HuH-7.5 (cell line): ENCODE results near the gene EPB42.

Experiments
- DNase-seq: peaks from one replicate; pipeline ENCODE4 v3.0.0; 2011; ENCODE audit warnings: low spot score

Gene EPB42

DNA sequence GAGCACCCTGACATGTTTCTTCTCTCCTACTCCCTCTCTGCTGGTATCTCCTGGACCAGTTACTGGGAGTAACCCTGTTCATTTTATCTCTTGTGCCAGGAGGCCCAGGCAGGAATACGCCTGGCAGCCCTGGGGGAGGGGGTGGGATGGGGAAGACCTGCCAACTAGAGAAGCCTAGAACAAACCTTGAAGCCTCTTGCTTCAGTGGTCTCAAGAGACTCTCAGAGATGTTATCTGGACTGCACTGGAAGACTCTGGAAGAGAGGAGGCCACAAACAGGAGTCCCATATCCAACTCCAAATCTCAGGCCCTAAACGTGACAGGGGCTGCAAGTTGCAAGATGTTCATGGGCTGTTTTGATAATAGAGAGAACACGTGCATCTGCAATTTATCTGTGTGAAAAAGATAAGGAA, at the start of gene EPB42:
Gene EPB42 (minus strand): TSS at position 28 of the 413 bp plus-strand sequence. CDS start 193 bp downstream, outside the sequence.
- DNase-seq = no peak

DNA sequence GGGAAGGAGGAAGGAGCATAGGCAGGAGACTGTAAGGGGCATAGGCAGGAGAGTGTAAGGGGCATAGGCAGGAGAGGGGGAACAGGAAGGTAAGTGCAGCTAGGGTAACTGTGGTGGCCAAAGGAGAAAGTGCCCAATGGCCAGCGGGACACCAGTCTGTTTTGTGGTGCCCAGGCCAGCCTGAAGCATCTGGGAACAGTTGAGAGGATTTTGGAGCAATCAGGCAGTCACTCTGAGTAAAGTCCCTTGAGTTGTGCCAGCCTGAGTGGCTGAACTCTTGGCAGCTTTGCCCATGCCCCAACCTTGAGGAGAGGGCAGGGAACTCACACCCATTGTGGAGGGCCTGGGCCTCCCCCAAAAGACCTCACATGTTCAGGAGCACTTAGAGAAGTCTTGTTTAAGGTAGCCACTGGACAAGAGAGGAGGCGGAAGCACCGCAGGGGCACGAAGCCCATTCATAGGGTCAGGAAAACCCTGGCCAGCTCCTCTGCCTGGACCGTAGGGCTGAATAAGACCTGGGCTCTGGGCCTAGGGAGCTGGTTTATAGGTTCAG, 49.4 kb upstream of the EPB42 start:
- DNase-seq = no peak

DNA sequence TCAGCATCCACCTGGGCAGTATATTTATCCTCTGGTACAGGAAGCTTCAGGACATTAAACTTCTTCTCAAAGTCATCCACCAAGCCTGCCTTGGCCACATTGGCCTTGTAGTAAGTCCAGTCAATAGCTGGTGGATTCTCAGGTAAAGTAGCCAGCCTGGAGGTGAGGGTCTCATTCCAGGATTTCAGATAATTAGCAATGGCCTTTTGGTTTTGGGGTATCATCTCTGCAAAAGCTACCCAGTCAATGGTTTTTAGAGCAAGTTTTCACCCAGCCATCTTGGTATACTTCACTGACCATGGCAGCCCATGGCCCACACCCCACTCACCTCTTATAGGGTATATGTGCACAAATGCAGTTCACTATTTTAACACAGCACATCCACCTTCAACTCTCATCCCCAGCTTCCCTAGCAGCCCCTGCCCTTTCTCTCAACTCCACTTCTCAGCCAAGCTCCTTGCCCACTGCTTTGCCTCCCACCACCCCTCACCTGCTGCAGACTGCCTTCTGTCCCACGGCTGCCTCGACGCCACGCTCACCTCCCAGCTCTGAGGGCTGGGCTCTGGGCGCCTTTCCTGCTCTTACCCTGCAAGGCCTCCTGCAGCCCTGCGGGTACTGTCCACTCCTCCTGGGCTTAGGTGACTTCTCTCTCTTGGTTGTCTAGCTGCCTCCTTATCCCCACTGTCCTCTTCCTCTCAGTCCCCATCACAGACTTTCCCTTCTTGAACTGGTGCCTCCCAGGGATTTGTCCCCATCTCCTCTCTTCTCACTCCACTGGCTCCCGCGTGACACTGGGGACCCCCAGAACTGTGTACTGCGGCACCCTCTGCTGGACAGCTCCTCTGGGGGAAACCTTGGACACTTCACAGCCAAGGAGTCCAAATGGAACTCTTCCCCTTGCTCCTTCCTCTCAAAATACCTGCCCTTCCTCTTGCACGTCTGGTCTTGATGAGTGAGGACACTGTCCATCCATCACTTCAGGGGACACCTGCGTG, 47.6 kb upstream of the EPB42 start:
- no peak for DNase-seq

DNA sequence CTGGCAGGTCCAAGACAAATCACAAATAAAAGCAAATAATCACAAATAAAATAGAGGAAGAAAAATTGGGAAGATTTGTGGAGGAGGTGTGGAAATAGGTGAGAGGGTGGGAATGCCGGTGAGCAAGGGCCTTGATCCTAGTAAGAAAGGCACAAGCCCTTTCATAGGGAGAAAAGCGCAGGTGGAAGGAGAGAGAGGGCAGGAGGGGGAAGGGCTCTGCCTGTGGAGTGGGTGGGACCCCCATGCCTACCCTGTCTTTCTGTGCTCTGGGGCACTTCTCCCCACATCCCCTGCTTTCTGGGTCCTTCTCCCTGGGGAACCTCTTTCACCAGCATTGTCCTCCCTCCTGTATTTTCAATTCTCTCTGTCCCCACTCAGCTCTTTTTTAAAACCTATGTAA, 46.6 kb upstream of the EPB42 start:
- no peak for DNase-seq

DNA sequence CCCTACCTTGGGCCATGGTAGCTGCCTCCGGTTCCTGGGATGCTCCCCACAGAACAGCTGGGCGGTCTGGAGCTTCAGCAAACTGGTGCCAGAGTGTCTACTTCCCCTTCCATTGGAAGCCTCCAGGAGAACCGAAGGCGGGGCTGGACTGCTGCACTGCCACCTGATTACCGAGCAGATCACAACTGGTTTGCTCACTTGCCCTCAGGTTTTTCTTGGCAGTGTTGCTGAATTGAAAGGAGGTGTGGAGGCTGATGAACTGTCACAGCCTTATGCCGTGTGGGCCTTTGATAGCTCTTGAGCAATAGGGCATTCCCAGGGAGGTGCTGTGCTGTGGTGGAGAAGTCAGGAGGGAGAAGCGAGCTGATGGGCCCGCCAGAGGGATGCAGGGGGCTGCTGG, 46.0 kb upstream of the EPB42 start, which contains the start of gene TGM5:
Gene TGM5 (minus strand): TSS at position 95 of the 400 bp plus-strand sequence. CDS start 79 bp downstream, at position 16.
- DNase-seq = no peak

DNA sequence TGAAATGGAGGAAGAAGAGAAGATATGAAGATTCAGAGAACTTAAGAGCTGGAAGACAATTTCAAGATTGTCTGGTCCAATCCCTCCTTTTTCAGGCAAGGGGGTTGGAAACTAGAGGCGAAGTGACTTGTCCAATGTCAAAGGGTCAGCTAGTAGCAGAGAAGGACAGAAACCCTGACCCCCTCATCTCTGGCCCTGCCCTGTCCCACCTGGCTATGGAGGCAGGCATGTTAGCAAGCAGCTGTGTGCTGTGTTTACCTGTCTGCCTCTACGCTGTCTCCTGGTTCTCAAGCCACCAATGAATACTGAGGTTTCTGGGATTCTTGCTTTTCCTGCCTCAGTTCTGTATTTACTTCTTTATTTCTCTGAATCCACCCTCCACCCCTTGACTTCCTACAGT, 45.6 kb upstream of the EPB42 start:
- no peak for DNase-seq

DNA sequence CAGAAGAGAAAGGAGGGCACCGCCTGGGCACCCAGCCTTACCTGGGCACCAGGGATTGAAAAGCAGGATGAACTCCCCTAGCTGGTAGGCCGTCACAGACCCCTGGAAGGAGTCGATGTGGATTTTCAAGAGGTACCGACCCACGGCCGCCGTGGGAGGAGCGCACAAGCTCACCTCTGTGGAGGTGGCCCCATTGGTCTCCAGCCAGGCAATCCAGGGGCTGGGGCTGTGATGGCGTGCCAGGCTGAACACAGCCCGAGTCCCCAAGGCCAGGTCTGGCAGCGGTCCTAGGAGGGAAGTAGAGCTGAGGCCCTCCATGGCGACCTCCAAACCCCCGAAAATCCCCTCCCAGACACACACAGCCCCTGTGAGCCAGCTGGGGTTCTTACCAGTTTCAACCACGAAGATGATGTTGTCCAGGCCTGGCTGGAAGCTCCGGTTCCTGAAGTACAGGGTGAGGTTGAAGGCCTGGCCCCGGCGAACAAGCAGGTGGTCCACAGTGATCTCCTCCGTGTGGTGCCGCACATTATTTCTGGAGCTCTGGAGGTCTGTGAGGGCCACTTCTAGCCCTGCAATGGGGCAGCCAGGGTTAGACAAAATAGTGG, 39.3 kb upstream of the EPB42 start:
- DNase-seq = no peak

DNA sequence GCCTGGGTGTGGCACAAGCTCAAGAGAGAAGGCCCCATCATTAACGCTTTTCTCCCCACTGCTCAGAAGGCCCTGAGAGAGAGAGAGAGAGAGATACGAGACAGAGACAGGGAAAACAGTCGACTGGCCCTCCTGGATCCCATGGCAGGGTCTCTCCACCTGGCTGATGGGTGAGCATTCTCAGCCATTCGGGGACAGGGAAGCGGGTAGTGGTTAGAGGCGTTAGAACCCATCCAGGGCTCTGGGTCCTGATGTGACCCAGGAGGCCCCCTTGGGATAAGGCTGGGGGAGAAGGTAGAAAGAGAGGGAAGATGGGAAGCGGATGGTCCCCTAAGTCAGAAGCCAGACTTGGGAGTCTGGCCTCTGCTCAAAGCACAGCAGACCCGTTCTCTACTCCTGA, 38.0 kb upstream of the EPB42 start:
- DNase-seq = no peak

DNA sequence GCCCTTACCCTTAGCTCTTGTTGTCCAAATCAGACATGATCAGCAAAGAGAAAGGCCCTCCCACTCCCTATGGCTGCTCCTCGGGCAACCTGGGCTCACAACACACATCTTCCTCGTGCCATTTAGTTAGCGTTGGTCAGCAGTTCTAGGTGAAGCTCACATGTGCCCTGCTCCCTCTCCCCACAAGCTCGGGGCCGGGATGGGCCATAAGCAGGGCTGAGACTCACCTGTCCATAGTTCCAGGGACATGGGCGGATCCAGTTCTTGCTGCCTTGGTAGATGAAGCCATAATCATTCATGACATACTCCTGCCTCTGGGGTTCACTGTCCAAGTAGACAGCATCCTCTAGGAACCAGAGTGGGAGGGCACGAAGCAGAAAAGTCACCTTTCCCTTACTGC, 35.5 kb upstream of the EPB42 start:
- DNase-seq = no peak

DNA sequence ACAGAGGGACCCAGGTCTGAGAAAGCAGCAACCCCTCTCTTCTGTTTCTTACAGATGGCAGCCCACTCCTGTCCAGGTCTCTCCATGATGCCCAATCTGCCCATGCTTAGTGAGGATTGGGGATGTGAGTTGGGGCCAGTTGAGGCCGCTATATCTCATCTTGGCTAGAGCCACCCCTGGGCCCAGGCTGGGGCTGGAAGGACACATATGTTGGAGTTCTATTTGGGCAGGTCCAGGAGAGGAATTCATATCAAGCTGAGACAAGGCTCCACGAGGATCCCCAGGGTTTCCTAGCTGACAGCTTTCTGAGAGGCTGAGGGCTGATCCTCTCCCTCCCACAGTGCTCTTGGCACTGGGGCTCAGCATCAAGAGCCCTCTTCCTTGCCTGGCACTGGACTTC, 34.6 kb upstream of the EPB42 start:
- no peak for DNase-seq

DNA sequence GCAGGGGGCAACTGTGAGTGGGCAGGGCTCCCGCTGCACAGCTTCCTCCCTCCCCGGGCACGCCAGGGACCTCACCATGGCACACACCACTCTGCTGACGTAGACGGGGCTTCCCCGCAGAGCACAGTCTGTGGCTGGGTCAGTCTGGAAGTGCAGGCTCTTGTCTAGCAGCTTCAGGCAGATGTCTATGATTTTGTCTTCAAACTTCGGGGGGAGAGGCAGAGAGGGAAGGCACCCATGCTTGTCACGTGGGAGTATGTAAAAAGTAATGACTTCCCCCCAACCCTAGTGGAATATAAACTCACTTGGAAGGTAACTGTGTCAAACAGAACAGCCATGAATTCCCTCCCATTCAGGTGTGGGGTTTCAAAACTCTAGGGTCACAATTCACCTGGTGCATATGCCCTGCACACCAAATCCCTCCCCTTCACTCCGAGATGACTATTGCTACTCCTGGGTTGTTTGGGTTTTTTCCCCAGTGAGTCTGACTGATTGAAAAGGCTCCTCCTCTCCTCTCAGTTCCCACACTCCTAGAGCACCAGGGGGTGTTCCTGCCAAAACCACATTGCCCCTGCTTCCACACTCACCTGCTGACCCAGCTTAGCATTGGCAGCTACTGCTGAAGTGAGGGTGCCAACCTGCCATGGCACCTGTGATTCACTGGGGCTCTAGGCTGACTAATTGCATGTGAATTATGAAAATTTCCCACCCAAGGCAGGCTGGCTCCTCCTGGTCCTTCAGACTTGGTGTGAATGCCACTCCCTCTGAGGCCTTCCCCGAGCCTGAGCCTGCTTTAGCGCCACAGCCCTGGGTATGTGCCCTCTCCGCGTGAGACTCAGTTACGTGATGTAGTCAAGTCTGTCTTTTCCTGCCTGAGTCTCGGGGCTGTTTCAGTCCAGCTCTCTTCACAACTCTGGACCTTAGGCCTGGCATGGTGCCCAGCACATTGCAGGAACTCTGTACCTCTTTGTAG, 32.9 kb upstream of the EPB42 start:
- no peak for DNase-seq

DNA sequence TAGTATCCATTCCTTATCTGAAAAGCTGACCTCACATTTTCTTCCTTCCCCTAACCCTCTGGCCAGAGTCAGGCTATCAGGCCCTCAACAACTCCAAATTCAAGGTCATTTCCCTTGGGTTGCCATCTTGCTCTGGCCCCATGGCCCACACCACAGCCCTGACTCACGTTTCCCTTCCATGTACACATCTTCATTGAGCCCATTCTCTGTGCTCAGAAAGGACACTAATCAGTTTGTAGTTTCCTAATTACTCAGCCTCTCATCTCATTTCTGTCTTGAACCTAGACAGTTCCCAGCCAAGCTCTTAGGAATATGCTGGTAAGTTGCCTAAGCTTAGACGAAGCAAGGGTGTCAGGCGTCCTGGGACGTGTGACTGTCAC, 31.0 kb upstream of the EPB42 start:
- no peak for DNase-seq

DNA sequence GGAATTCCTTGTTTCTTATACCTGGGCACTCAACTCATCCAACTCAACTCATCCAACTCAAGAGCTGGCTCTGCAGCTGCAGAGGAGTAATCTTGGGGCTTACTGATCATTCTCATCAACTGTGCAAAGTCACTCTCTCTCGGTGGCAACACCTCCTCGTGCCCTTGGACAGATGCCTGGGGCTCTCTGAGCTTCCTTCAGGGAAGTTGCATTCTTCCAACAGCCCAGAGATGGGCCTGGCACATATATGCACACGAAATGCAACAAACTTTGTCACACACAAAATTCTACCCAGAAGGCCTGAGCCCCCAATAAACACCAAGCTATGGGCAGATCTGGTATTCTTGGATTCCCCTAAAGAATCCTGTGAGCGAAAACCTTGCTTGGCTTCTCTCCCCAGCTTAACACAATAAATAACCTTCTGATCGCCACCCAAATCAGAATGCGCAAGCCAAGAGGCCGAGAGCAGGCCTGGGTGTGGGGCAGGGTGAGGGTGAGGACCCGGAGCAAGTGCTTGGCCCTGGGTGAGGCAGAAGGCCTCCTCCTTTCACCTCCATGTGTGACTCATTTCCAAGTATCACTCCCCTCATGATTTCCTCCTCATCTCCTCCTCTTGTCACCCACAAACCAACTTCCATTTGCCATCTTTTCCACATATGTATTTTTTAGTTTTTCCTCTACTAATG, 30.5 kb upstream of the EPB42 start:
- DNase-seq = no peak

DNA sequence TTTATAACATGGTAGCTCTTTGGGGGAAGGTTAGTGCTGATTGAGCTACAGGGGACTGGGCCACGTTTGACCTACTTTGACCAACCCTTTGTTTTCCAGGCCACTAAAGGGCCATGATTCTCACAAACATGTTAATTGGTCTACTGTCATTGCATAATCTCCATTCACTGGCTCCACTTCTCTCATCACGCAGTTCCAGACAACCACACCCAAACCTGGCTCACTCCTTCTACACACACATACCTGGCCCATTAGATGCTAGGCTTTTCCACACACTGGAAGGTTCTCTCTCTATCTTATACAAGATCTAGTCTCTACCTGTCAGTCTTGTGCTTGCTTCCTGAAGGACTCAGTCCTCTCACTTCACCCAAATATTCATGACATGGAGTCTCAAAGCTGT, 30.0 kb upstream of the EPB42 start:
- no peak for DNase-seq

DNA sequence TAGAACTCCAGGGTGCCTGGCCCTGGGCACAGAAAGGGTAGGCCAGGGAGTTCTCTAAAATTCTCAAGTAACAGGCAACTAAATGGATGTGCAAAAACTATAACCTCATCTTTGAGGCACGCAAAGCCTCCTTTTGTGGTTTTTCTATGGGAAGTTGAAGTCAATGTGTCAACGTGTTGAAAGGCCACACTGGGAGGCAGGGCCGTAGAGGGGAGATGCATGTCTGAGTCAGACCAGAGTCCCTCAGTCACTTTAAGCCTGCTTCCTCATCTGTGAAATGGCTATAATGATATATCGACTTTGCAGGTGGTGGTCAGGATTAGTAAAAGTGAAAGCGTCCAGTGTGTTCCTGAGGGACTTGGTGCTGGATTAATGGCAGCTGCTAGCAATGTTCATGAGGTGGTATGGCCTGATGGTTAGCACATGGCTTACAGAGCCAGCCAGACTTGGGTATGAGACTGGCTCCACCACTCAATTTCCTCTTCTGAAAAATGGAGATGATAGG, 28.9 kb upstream of the EPB42 start:
- DNase-seq = no peak

DNA sequence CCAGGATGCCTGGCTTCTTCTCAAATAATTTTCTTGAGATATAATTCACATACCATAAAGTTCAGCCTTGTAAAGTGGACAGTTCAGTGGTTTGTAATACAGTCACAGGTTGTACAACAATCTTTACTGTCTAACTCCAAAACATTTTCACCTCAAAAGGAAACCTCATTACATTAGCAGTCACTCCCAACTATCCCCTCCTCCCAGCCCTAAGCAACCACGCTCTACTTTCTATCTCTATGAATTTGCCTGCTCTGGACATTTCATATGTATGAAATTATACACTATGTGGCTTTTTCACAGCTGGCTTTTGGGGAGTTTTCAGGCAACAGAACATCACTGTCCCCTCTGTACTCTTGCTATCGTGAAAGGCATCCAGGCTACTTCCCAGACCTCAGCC, 28.4 kb upstream of the EPB42 start:
- DNase-seq = no peak

DNA sequence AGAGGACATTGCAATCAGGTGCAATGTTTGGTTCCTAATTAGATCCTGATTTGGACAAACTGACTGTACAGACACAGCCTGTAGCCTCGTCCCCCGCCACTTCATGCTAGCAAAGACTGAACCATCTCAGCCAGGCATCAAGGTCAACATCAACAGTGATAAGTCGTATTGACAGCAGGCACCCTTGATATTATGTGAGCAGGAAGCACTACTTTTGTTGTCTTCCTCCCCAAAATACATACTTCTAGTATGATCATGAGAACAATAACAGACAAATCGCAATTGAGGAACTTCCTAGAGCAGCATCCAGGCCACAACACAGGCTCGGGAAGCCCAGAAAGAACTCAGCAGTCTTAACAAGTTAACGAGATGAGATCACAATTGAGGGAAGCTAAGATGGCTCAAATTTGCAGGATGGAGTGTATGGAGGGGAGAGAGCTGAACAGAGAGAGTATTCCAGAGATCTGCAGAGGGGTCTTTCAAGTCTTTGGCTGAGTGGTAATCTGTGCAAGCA, 25.5 kb upstream of the EPB42 start:
- DNase-seq = no peak

DNA sequence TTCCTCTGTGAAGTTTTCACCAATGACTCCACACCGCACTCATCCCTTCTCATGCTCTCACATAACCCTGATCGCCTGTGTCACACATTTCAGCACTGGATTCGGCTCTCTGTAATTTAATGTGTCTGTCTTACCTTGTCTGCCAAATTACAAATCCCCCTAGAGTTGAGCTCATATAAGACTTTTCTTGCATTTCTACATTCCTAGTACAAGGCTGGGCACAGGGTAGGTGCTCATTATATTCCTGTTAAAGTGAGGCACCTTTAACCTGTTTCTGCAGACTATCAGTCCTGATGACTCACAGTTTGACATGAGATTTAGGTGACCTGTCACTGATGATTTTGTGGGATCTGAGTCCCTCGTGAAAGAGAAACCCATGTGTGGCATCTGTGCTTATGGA, 23.3 kb upstream of the EPB42 start:
- no peak for DNase-seq

DNA sequence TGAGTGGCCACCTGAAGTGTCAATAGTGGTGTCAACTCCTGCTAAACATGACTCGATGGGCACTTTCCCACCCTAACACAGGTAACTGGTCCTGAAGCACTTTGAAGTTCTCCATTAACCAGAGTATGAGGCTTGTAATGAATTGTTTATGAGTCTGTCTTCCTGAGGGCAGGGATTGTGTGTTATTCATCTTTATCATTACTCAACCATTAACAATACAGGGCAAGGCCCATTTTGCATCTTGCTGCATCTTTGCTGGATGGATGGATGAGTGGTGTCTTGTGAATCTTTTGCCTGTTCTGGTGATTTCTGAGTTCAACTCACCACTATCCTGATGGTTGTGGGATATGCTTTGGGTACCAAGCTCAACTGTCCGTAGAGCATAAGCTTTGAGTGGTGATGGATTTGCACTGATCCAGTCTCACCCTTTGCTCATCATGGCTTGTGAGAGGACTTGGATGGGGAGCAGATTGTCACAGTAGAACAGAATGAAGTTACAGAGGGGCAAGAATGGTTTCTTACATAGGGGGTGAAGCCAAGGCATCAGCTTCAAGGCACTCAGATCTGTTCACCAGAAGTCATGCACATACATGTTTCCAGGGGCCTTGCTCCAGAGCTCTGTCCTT, 22.3 kb upstream of the EPB42 start:
- no peak for DNase-seq

DNA sequence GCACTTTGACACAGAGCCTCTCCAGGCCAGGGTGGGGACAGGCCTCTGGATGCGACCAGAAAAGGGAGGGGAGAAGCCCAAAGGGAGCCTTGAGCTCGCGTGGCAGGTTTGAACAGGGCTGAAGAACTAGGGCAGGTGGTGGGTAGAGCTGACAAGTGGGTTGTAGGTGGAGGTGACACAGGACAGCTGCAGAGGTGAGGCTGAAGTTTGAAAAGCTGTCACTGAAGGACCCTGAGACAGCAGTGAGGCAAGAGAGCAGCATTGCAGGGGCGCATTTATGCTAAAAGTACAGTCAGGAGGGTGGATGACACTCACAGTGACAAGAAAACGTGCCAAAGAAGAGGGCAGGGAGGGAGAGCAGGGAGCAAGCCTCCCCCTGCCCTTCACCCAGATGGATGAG, 21.8 kb upstream of the EPB42 start:
- no peak for DNase-seq
